AG04450 (cell line): ENCODE results near the gene LIG1. TPM values are rescaled to one million over a fixed set of nuclear protein-coding genes. Genes with fewer than 3 reads are reported as not detected.

Experiments used
- CTCF ChIA-PET: fragments of 300-600, 350-600 bp; formaldehyde crosslinking; extraction: SDS; loops from one replicate; lab custom pipeline; 2022; ENCODE audit warnings: antibody characterized with exemption, inconsistent platforms; lab: Charles Lee
- POLR2A ChIA-PET: fragments of 350-600 bp; formaldehyde crosslinking; extraction: SDS; loops from one replicate; lab custom pipeline; 2021; ENCODE audit warnings: antibody characterized with exemption, inconsistent platforms; lab: Yijun Ruan, JAX
- DNase-seq: peaks from one replicate; pipeline ENCODE4 v3.0.0-alpha.2; 2011; ENCODE audit warnings: low read depth, low spot score
- H3K27ac ChIP-seq: one replicate; pipeline ENCODE4 v1.5.1; 2012; ENCODE audit warnings: low read depth, low read length, control low read depth
- H3K27me3 ChIP-seq: one replicate; pipeline ENCODE4 v1.6.0; 2012; ENCODE audit warnings: low read length; ENCODE audit not compliant: control insufficient read depth, insufficient read depth
- H3K4me3 ChIP-seq: 2 replicates; pipeline ENCODE4 v1.5.1; 2011; ENCODE audit warnings: mild to moderate bottlenecking, low read depth, low read length, control low read depth
- H3K9me3 ChIP-seq: 2 replicates; pipeline ENCODE4 v1.5.1; 2012; ENCODE audit warnings: low read length; ENCODE audit not compliant: control insufficient read depth, insufficient read depth
- CTCF ChIP-seq: IDR thresholded peaks from 2 replicates; pipeline ENCODE4 v1.5.1; 2011; ENCODE audit warnings: low read depth, low read length, control low read depth, inconsistent platforms
- polyA plus RNA-seq: library from polyadenylated mRNA; depleted of rRNA; stranded (reverse); fragments of >200 nt; gene quantifications from 2 replicates; pipeline ENCODE4 v1.2.3, GENCODE V29; 2011

Gene LIG1
- polyA plus RNA-seq, 1 experiment = 7.6 TPM

DNA sequence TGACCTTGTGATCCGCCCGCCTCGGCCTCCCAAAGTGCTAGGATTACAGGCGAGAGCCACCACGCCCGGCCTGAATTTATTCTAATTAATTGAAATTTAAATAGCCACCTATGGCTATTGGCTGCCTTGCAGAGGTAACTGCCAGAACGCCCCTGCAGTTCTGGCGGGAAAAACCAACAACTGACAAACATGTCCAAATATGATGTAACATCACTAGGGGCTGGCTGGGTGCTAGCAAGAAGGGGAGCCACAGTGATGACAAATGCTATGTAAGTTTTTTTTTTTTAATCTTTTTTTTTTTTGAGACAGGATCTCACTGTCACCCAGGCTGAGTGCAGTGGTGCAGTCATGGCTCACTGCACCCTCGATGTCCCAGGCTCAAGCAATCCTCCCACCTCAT is 13.2 kb upstream of the LIG1 start:
- H3K27ac ChIP-seq = no peak overlapping the region
- POLR2A ChIA-PET = interaction anchor here (0.5 kb wide), 1 partner anchor 13 kb away, joined by 3 read pairs; no protein-coding TSS in a partner anchor
- no peak for DNase-seq
- H3K27me3 ChIP-seq = no peaks in the 10 kb centered on the region
- TF ChIP-seq CTCF = no peak
- peaks cover 15% of the 10 kb centered on the region for H3K9me3 ChIP-seq
- H3K4me3 ChIP-seq = no peak overlapping the region
- CTCF ChIA-PET = interaction anchor here (2.9 kb wide), 1 partner anchor 11 kb away, joined by 11 read pairs; no protein-coding TSS in a partner anchor

GRCh38 chr19:48182434-48182833 is 12.3 kb upstream of the LIG1 start:
- H3K27ac ChIP-seq = no peak overlapping the region
- ChIA-PET POLR2A (no interaction called here), CTCF (no interaction called here)
- no peak overlapping the region for H3K4me3 ChIP-seq
- no peaks in the 10 kb centered on the region for H3K27me3 ChIP-seq
- TF ChIP-seq CTCF = no peak
- no peak for DNase-seq
- peaks cover 15% of the 10 kb centered on the region for H3K9me3 ChIP-seq

DNA sequence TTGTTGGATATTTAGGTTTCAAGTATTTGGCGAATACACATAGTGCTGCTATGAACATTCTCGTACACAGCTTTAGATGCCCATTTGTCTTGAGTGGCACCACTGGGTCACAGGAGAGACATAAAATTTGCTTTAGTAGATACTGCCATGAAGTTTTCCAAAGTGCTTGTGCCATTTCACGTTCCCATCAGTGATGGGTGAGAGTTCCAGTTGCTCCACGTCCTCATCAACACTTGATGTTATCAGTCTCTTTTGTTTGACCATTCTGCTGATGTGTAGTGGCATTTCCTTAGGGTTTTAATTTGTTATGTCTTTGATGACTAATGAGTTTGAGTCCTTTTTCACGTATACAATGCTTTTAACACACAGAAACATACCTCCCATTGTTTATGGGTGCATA is 11.4 kb upstream of the LIG1 start:
- H3K4me3 ChIP-seq = no peak overlapping the region
- peaks cover 15% of the 10 kb centered on the region for H3K9me3 ChIP-seq
- no peak for TF ChIP-seq CTCF
- DNase-seq = no peak
- H3K27ac ChIP-seq = no peak overlapping the region
- POLR2A ChIA-PET = no interaction called here
- H3K27me3 ChIP-seq = no peaks in the 10 kb centered on the region
- CTCF ChIA-PET = no interaction called here

DNA sequence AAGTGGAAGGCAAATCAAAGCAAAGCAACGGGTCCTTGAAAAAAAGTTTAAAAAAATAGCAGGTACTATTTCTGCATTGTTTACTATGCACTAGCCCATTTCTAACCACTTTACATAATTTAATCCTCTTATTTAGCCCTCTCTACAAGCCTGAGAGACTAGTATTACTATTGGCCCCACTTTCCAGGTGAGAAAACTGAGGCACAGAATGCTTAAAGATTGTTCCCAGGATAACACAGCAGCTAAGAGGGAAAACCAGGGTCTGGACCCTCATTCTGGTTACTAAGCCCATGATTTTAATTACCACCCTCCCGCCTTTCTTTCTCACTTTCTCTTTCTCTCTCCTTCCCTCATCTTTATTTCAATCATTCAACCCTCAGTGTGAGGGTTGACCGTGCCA is 6.1 kb upstream of the LIG1 start:
- no peak overlapping the region for H3K27ac ChIP-seq
- peaks cover 3% of the 10 kb centered on the region for H3K9me3 ChIP-seq
- no peak for TF ChIP-seq CTCF
- ChIA-PET POLR2A (no interaction called here), CTCF (no interaction called here)
- H3K4me3 ChIP-seq = no peak overlapping the region
- no peaks in the 10 kb centered on the region for H3K27me3 ChIP-seq
- no peak for DNase-seq

- H3K27me3 ChIP-seq = no peaks in the 10 kb centered on the region
- DNase-seq = no peak
- H3K27ac ChIP-seq = no peak overlapping the region
- H3K9me3 ChIP-seq = no peaks in the 10 kb centered on the region; the same call in none of the 2 replicates
- TF ChIP-seq CTCF = no peak
- no peak overlapping the region for H3K4me3 ChIP-seq
- POLR2A ChIA-PET = no interaction called here
- CTCF ChIA-PET = no interaction called here
These were observed 5.4 kb upstream of the LIG1 start for GRCh38 chr19:48175578-48175977.
